GM23338 (cell line): Measurements from ENCODE around the gene C16orf74. TPM values are rescaled to one million over a fixed set of nuclear protein-coding genes. Genes with fewer than 3 reads are reported as not detected.

ENCODE experiments used
- ATAC-seq: fragments of 200-7000 bp; cut with Tn5 transposase; 3 replicates; pipeline ENCODE4 v1.9.1; 2020
- DNase-seq: peaks from one replicate; pipeline ENCODE4 v3.0.0-alpha.2; 2015; ENCODE audit warnings: low spot score
- H2AFZ ChIP-seq: fragments of 200-600 bp; sonication (generic); 2 replicates; pipeline ENCODE4 v1.8.0; 2016; ENCODE audit warnings: antibody characterized with exemption, mild to moderate bottlenecking, moderate library complexity
- H3F3A ChIP-seq: fragments of 200-600 bp; sonication (generic); replicated peaks from 2 replicates; pipeline ENCODE4 v1.8.0; 2017; ENCODE audit warnings: antibody characterized with exemption, mixed run types, low read depth
- H3K27ac ChIP-seq: fragments of 200-600 bp; sonication (generic); 2 replicates; pipeline ENCODE4 v1.6.1; 2016; ENCODE audit warnings: low read depth
- H3K27me3 ChIP-seq: fragments of 200-600 bp; sonication (generic); 2 replicates; pipeline ENCODE4 v1.8.0; 2016; ENCODE audit warnings: mild to moderate bottlenecking, mixed run types, moderate library complexity; ENCODE audit not compliant: insufficient read depth
- H3K36me3 ChIP-seq: fragments of 200-600 bp; sonication (generic); 2 replicates; pipeline ENCODE4 v1.8.0; 2016; ENCODE audit warnings: mild to moderate bottlenecking; ENCODE audit not compliant: insufficient read depth
- H3K4me1 ChIP-seq: fragments of 200-600 bp; sonication (generic); 2 replicates; pipeline ENCODE4 v1.8.0; 2016; ENCODE audit warnings: mild to moderate bottlenecking, moderate library complexity; ENCODE audit not compliant: insufficient read depth
- H3K4me2 ChIP-seq: fragments of 200-600 bp; sonication (generic); 2 replicates; pipeline ENCODE4 v1.7.1; 2017; ENCODE audit warnings: mixed run types
- H3K4me3 ChIP-seq: fragments of 200-600 bp; sonication (generic); 2 replicates; pipeline ENCODE4 v1.6.1; 2016; ENCODE audit warnings: mixed run types
- H3K79me2 ChIP-seq: fragments of 200-600 bp; sonication (generic); replicated peaks from 2 replicates; pipeline ENCODE4 v1.8.0; 2017; ENCODE audit warnings: mild to moderate bottlenecking; ENCODE audit not compliant: insufficient read depth
- H3K9me2 ChIP-seq: fragments of 200-600 bp; sonication (generic); 2 replicates; pipeline ENCODE4 v1.8.0; 2017; ENCODE audit not compliant: insufficient read depth
- H4K20me1 ChIP-seq: fragments of 200-600 bp; sonication (generic); replicated peaks from 2 replicates; pipeline ENCODE4 v1.8.0; 2017; ENCODE audit warnings: mild to moderate bottlenecking; ENCODE audit not compliant: insufficient read depth
- H3K27ac Mint-ChIP-seq: 2 replicates; pipeline ENCODE4 v1.8.0; 2020; ENCODE audit warnings: inconsistent platforms, mild to moderate bottlenecking, moderate library complexity, mixed read lengths
- H3K27me3 Mint-ChIP-seq: 3 replicates; pipeline ENCODE4 v1.8.0; 2022; ENCODE audit warnings: low read depth, mild to moderate bottlenecking, moderate library complexity, mixed read lengths, inconsistent platforms; ENCODE audit not compliant: insufficient read depth, poor library complexity
- H3K36me3 Mint-ChIP-seq: 3 replicates; pipeline ENCODE4 v1.8.0; 2021; ENCODE audit warnings: low read depth, mild to moderate bottlenecking, inconsistent platforms, moderate library complexity, mixed read lengths
- H3K4me1 Mint-ChIP-seq: 3 replicates; pipeline ENCODE4 v1.8.0; 2020; ENCODE audit warnings: mild to moderate bottlenecking, inconsistent platforms, mixed read lengths
- H3K4me3 Mint-ChIP-seq: 3 replicates; pipeline ENCODE4 v1.8.0; 2021; ENCODE audit warnings: moderate library complexity, mild to moderate bottlenecking, inconsistent platforms, mixed read lengths
- H3K9me3 Mint-ChIP-seq: 3 replicates; pipeline ENCODE4 v1.8.0; 2020; ENCODE audit warnings: moderate library complexity, mild to moderate bottlenecking, inconsistent platforms, mixed read lengths
- CREB1 ChIP-seq: fragments of 250-450 bp; sonication (Bioruptor Pico); IDR thresholded peaks from 2 replicates; pipeline ENCODE4 v1.5.0; 2020; ENCODE audit warnings: low read depth, mild to moderate bottlenecking, moderate library complexity
- CTCF ChIP-seq, 2 experiments: fragments of 200-600 bp in 1 of 2; sonication (generic) in 1 of 2; conservative IDR thresholded peaks; 2 replicates each; pipeline versions ENCODE4 v1.5.1 to v1.6.1; 2016 to 2017; ENCODE audit warnings: antibody characterized with exemption in 2 of 2, low read depth in 2 of 2, mild to moderate bottlenecking in 2 of 2, moderate library complexity in 1 of 2
- EZH2 ChIP-seq: fragments of 200-600 bp; sonication (generic); IDR thresholded peaks from one replicate; pipeline ENCODE4 v1.8.0; 2017; ENCODE audit warnings: antibody characterized with exemption, mild to moderate bottlenecking, low read depth; ENCODE audit not compliant: unreplicated experiment
- EZH2phosphoT487 ChIP-seq: fragments of 200-600 bp; sonication (generic); IDR thresholded peaks from one replicate; pipeline ENCODE4 v1.8.1; 2018; ENCODE audit warnings: antibody characterized with exemption; ENCODE audit not compliant: unreplicated experiment
- JUNB ChIP-seq: IDR thresholded peaks from one replicate; pipeline ENCODE4 v1.6.1; 2016; ENCODE audit warnings: antibody characterized with exemption; ENCODE audit not compliant: unreplicated experiment
- POLR2AphosphoS5 ChIP-seq: IDR thresholded peaks from 2 replicates; pipeline ENCODE4 v1.6.1; 2016; ENCODE audit warnings: antibody characterized with exemption, low read depth
- REST ChIP-seq: IDR thresholded peaks from one replicate; pipeline ENCODE4 v1.6.1; 2018; ENCODE audit warnings: antibody characterized with exemption; ENCODE audit not compliant: unreplicated experiment
- ZNF114 ChIP-seq: fragments of 250-450 bp; sonication (Bioruptor Pico); IDR thresholded peaks from 2 replicates; pipeline ENCODE4 v1.5.0; 2020; ENCODE audit warnings: mild to moderate bottlenecking, moderate library complexity
- ZNF331 ChIP-seq: fragments of 250-450 bp; sonication (Bioruptor Pico); IDR thresholded peaks from 2 replicates; pipeline ENCODE4 v1.5.0; 2020; ENCODE audit warnings: low read depth, mild to moderate bottlenecking, moderate library complexity
- ZNF462 ChIP-seq: fragments of 250-450 bp; sonication (Bioruptor Pico); IDR thresholded peaks from 2 replicates; pipeline ENCODE4 v1.5.0; 2020; ENCODE audit warnings: mild to moderate bottlenecking, moderate library complexity
- polyA plus RNA-seq: library from polyadenylated mRNA; unstranded; fragments of >200 nt; fragmentation: Nextera tagmentation; extraction: Ambion mirVana; gene quantifications from 2 replicates; pipeline ENCODE4 v1.2.1, GENCODE V29; 2016
- total RNA-seq: library from RNA; depleted of rRNA; stranded (reverse); fragments of >200 nt; shearing (Covaris generic); gene quantifications from 2 replicates; pipeline ENCODE4 v1.2.3, GENCODE V29; 2014

Gene C16orf74
- total and polyA plus RNA-seq, 2 experiments from 2014 or later = 12.1 to 19.1 TPM

DNA sequence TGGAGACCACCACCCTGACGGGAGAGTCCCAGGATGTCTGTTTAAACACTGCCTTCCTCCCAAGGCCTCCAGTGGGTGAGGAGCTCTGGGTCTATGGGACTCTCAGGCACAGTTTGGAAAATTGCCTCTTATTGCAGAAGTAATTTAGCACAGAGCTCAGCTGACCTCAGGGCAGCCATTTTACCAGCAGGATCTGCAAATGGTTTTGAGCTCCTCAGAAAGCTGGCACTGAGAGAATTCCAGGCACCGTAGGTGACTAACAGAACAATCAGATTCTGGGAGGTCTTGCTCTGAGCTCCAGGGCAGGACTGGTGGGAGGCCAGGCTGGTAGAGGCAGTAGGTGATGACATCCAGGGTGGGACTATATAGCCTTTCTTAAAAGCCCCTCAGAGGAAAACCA lies 17.3 kb upstream of the C16orf74 start:
- Histone ChIP-seq H3K36me3 (no peaks in the 10 kb centered on the region), H3K9me2 (no peaks in the 10 kb centered on the region), H3K4me1 (peaks cover 19% of the 10 kb centered on the region), H2AFZ (no peak overlapping the region), H4K20me1 (no peaks in the 10 kb centered on the region), H3F3A (0 out of 2 replicates have a peak, but pooled peaks cover 5% of the 10 kb centered on the region), H3K4me3 (no peak overlapping the region), H3K4me2 (peak overlapping the region; percentile 56; the same call in 1 of the 2 replicates), H3K27ac (peak overlapping the region; percentile 53; the same call in 1 of the 2 replicates), H3K79me2 (no peaks in the 10 kb centered on the region), H3K27me3 (no peaks in the 10 kb centered on the region)
- DNase-seq (peak; percentile 79), ATAC-seq (peak; percentile 77)
- H3K4me1 Mint-ChIP-seq = peaks cover 28% of the 10 kb centered on the region
- H3K36me3 Mint-ChIP-seq = peaks cover 10% of the 10 kb centered on the region
- no peak for TF ChIP-seq CTCF (conservative IDR thresholded peaks at IDR 0.05; ENCODE audit: low read depth in 2 of 2)
- peak; percentile 19; the same call in 1 of the 2 replicates for TF ChIP-seq ZNF462 (CRISPR knock-in tag)
- H3K27ac Mint-ChIP-seq = peak overlapping the region; percentile 93
- H3K4me3 Mint-ChIP-seq = no peak overlapping the region; the same call in 2 of the 3 replicates
- peaks cover 17% of the 10 kb centered on the region for H3K27me3 Mint-ChIP-seq
- no peaks in the 10 kb centered on the region for H3K9me3 Mint-ChIP-seq

GRCh38 chr16:85767531-85767930 lies 16.6 kb upstream of the C16orf74 start:
- H3K4me3 Mint-ChIP-seq = no peak overlapping the region
- H3K79me2 ChIP-seq = no peaks in the 10 kb centered on the region
- peaks cover 28% of the 10 kb centered on the region for H3K4me1 Mint-ChIP-seq
- no peaks in the 10 kb centered on the region for H4K20me1 ChIP-seq
- no peaks in the 10 kb centered on the region for H3K27me3 ChIP-seq
- H3K9me2 ChIP-seq = no peaks in the 10 kb centered on the region
- H3K4me1 ChIP-seq = peaks cover 19% of the 10 kb centered on the region
- H3F3A ChIP-seq = 0 out of 2 replicates have a peak, but pooled peaks cover 2% of the 10 kb centered on the region
- H3K27ac ChIP-seq = no peak overlapping the region; the same call in 1 of the 2 replicates
- H3K27me3 Mint-ChIP-seq = peaks cover 17% of the 10 kb centered on the region
- H3K36me3 ChIP-seq = no peaks in the 10 kb centered on the region
- H3K4me2 ChIP-seq = 0 out of 2 replicates have a peak overlapping the region, but pooled peaks have one; percentile 56
- ATAC-seq (peak; percentile 17; the same call in 2 of the 3 replicates), DNase-seq (no peak)
- H3K27ac Mint-ChIP-seq = 0 out of 2 replicates have a peak overlapping the region, but pooled peaks have one; percentile 9
- no peaks in the 10 kb centered on the region for H3K9me3 Mint-ChIP-seq
- no peak overlapping the region for H3K4me3 ChIP-seq
- H3K36me3 Mint-ChIP-seq = peaks cover 10% of the 10 kb centered on the region
- no peak overlapping the region for H2AFZ ChIP-seq
- TF ChIP-seq CREB1 (CRISPR knock-in tag) (no peak), EZH2 (no peak), ZNF331 (CRISPR knock-in tag) (no peak), POLR2AphosphoS5 (no peak), ZNF114 (CRISPR knock-in tag) (no peak), EZH2phosphoT487 (no peak), JUNB (no peak), REST (no peak)
